OCI-LY1 (cell line): ENCODE data around the gene NPHP3.
A peak's percentile ranks its signal among the peaks of the same experiment; 100 is the strongest.

Experiments used
- H2AFZ ChIP-seq: fragments of 200-600 bp; sonication (generic), shearing (Covaris generic); 2 replicates; pipeline ENCODE4 v1.6.0; 2014; ENCODE audit warnings: antibody characterized with exemption, mild to moderate bottlenecking, low read length
- H3F3A ChIP-seq: fragments of 200-600 bp; sonication (generic), shearing (Covaris generic); 2 replicates; pipeline ENCODE4 v1.6.0; 2014; ENCODE audit warnings: mild to moderate bottlenecking, antibody characterized with exemption, low read length, moderate library complexity; ENCODE audit not compliant: insufficient read depth
- H3K27ac ChIP-seq: fragments of 200-600 bp; sonication (generic); 2 replicates; pipeline ENCODE4 v1.5.1; 2014; ENCODE audit warnings: low read length, mixed run types, mild to moderate bottlenecking, low read depth; ENCODE audit not compliant: poor library complexity, severe bottlenecking
- H3K27me3 ChIP-seq: fragments of 200-600 bp; sonication (generic); 2 replicates; pipeline ENCODE4 v1.6.0; 2014; ENCODE audit warnings: antibody characterized with exemption, mild to moderate bottlenecking, low read length, moderate library complexity; ENCODE audit not compliant: insufficient read depth
- H3K36me3 ChIP-seq: fragments of 200-600 bp; sonication (generic); 2 replicates; pipeline ENCODE4 v1.6.1; 2014; ENCODE audit warnings: mild to moderate bottlenecking, antibody characterized with exemption, low read length, moderate library complexity, mixed read lengths; ENCODE audit not compliant: insufficient read depth
- H3K4me1 ChIP-seq: fragments of 200-600 bp; sonication (generic); 2 replicates; pipeline ENCODE4 v1.5.1; 2014; ENCODE audit warnings: mild to moderate bottlenecking, low read length, moderate library complexity; ENCODE audit not compliant: insufficient read depth, severe bottlenecking
- H3K4me2 ChIP-seq: fragments of 200-600 bp; sonication (generic), shearing (Covaris generic); 2 replicates; pipeline ENCODE4 v1.6.1; 2014; ENCODE audit warnings: low read length
- H3K4me3 ChIP-seq: fragments of 200-600 bp; sonication (generic); 2 replicates; pipeline ENCODE4 v1.5.1; 2014; ENCODE audit warnings: low read length, low read depth, mild to moderate bottlenecking, mixed read lengths; ENCODE audit not compliant: poor library complexity, severe bottlenecking
- H3K79me2 ChIP-seq: fragments of 200-600 bp; shearing (Covaris generic); 2 replicates; pipeline ENCODE4 v1.6.1; 2016; ENCODE audit warnings: mixed run types, low read length, mixed read lengths; ENCODE audit not compliant: insufficient read depth
- H3K9ac ChIP-seq: fragments of 200-600 bp; sonication (generic), shearing (Covaris generic); 2 replicates; pipeline ENCODE4 v1.6.1; 2014; ENCODE audit warnings: mild to moderate bottlenecking, low read length, mixed read lengths
- H3K9me2 ChIP-seq: fragments of 200-600 bp; sonication (generic), shearing (Covaris generic); 2 replicates; pipeline ENCODE4 v1.6.1; 2014; ENCODE audit warnings: low read depth, mild to moderate bottlenecking, low read length, mixed read lengths
- H3K9me3 ChIP-seq: fragments of 200-600 bp; shearing (Covaris generic); 2 replicates; pipeline ENCODE4 v1.6.1; 2014; ENCODE audit warnings: low read length, mixed read lengths
- H4K20me1 ChIP-seq: fragments of 200-600 bp; sonication (generic), shearing (Covaris generic); 2 replicates; pipeline ENCODE4 v1.6.0; 2016; ENCODE audit warnings: mild to moderate bottlenecking, low read length; ENCODE audit not compliant: insufficient read depth
- EZH2 ChIP-seq: fragments of 200-600 bp; sonication (generic), shearing (Covaris generic); IDR thresholded peaks from 2 replicates; pipeline ENCODE4 v1.8.0; 2017; ENCODE audit warnings: borderline replicate concordance, mixed run types, mild to moderate bottlenecking, antibody characterized with exemption, low read length, moderate library complexity, mixed read lengths
- TF ChIP-seq, protein P1 (sequence below): fragments of 200-600 bp; sonication (generic), shearing (Covaris generic); IDR thresholded peaks from 2 replicates; pipeline ENCODE4 v1.5.1; 2017; ENCODE audit warnings: mild to moderate bottlenecking, antibody characterized with exemption, low read length, moderate library complexity, mixed read lengths

The NPHP3 gene

DNA sequence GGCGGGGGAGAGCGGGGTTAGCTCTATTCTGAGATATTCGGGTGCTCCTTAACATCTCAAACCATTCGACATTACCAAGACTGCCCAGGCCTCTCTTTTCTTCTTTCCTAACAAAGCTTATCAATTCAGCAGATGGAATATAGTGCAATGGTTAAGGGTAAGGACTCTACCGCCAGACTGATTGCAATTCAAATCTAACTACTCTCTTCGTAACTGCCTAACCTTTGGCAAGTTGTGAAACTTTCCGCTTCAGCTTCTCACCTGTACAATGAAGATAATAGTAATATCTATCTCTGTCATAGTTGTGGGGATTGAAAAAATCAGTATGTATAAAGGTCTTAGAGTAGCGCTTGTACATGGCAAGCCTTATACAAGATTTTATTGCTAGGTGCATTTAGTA, 61.1 kb downstream of the NPHP3 start:
- H3K79me2 ChIP-seq = peaks cover 40% of the 10 kb centered on the region
- H2AFZ ChIP-seq = no peak overlapping the region
- peaks cover 4% of the 10 kb centered on the region; the same call in 1 of the 2 replicates for H3K36me3 ChIP-seq
- H3K9ac ChIP-seq = peak overlapping the region; percentile 83
- H3K4me3 ChIP-seq = peak overlapping the region; percentile 80
- peak overlapping the region; percentile 91 for H3K4me2 ChIP-seq
- TF ChIP-seq, protein P1, sequence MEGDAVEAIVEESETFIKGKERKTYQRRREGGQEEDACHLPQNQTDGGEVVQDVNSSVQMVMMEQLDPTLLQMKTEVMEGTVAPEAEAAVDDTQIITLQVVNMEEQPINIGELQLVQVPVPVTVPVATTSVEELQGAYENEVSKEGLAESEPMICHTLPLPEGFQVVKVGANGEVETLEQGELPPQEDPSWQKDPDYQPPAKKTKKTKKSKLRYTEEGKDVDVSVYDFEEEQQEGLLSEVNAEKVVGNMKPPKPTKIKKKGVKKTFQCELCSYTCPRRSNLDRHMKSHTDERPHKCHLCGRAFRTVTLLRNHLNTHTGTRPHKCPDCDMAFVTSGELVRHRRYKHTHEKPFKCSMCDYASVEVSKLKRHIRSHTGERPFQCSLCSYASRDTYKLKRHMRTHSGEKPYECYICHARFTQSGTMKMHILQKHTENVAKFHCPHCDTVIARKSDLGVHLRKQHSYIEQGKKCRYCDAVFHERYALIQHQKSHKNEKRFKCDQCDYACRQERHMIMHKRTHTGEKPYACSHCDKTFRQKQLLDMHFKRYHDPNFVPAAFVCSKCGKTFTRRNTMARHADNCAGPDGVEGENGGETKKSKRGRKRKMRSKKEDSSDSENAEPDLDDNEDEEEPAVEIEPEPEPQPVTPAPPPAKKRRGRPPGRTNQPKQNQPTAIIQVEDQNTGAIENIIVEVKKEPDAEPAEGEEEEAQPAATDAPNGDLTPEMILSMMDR = no peak
- TF ChIP-seq EZH2 = no peak
- H3K9me3 ChIP-seq = no peaks in the 10 kb centered on the region
- H3K27ac ChIP-seq = peak overlapping the region; percentile 56
- H4K20me1 ChIP-seq = no peaks in the 10 kb centered on the region
- H3F3A ChIP-seq = no peaks in the 10 kb centered on the region
- H3K4me1 ChIP-seq = peaks cover 35% of the 10 kb centered on the region
- no peaks in the 10 kb centered on the region for H3K27me3 ChIP-seq
- no peaks in the 10 kb centered on the region for H3K9me2 ChIP-seq

DNA sequence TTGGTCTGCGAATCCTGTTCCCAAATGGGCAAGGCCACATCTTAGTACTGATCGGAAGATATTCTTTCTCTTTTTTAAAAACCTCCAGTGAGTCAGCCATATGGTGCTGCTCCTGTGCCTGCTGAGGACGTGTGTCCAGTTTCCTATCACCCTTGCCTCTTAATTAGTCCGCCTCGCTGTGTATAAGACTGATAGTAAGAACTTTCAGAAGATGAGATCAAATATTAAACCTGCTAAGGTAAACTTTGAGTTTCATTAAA, 61.5 kb downstream of the NPHP3 start:
- peaks cover 35% of the 10 kb centered on the region for H3K4me1 ChIP-seq
- peak overlapping the region; percentile 91 for H3K4me2 ChIP-seq
- no peaks in the 10 kb centered on the region for H3F3A ChIP-seq
- H3K27ac ChIP-seq = peak overlapping the region; percentile 56
- H4K20me1 ChIP-seq = no peaks in the 10 kb centered on the region
- no peaks in the 10 kb centered on the region for H3K9me3 ChIP-seq
- H3K36me3 ChIP-seq = peaks cover under 1% of the 10 kb centered on the region; the same call in 1 of the 2 replicates
- H3K4me3 ChIP-seq = peak overlapping the region; percentile 80
- H3K79me2 ChIP-seq = peaks cover 40% of the 10 kb centered on the region
- peak overlapping the region; percentile 83 for H3K9ac ChIP-seq
- 0 out of 2 replicates have a peak overlapping the region, but pooled peaks have one; percentile 0 for H2AFZ ChIP-seq
- TF ChIP-seq EZH2 = no peak
- TF ChIP-seq, protein P1 = no peak
- no peaks in the 10 kb centered on the region for H3K27me3 ChIP-seq
- H3K9me2 ChIP-seq = no peaks in the 10 kb centered on the region

DNA sequence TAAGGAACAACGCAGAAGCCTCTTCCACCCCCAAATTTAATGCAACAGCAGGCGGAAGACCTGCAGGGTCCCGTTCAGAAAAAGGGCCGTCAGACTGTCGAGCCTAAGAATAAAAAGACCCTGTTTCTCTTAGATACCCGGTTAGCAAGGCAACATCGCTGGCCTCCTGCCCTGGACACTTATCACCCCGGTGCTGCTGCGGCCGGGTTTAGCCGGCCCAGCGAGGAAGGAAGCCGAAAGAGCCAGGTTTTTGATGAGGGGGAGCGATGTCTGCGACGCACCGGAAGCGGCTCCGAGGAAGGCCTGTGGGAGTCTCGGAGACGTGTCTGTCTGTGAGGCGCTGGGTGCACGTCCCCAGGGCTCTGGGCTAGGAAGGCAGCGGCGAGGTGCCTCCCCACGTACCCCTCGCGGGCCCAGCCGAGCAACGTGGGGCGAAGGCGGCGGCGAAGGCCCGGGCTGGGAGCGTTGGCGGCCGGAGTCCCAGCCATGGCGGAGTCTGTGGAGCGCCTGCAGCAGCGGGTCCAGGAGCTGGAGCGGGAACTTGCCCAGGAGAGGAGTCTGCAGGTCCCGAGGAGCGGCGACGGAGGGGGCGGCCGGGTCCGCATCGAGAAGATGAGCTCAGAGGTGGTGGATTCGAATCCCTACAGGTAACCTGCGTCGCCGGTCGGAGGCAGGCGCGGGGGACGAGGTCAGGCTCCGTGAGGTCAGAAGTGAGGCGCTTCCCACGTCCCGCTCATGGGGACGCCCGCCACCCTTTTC, 62.0 kb downstream of the NPHP3 start, which contains the start of gene UBA5:
Gene UBA5, plus strand, starts transcription at position 278 of the 759 bp plus-strand sequence. Its CDS starts 209 bp downstream, at position 487.
- Histone ChIP-seq H3K36me3 (no peaks in the 10 kb centered on the region), H3K9me3 (no peaks in the 10 kb centered on the region), H3K27me3 (no peaks in the 10 kb centered on the region), H3K9ac (peak within 1 kb of the TSS; percentile 83), H3K4me1 (peaks cover 35% of the 10 kb centered on the region), H3F3A (no peaks in the 10 kb centered on the region), H3K9me2 (no peaks in the 10 kb centered on the region), H4K20me1 (no peaks in the 10 kb centered on the region), H3K4me2 (peak within 1 kb of the TSS; percentile 91), H3K79me2 (peaks cover 40% of the 10 kb centered on the region), H2AFZ (peak within 1 kb of the TSS; percentile 88), H3K4me3 (peak within 1 kb of the TSS; percentile 80), H3K27ac (peak within 1 kb of the TSS; percentile 56)
- TF ChIP-seq EZH2 = no peak
- TF ChIP-seq, protein P1 = no peak
